Ramos (cell line): ENCODE data around the gene S100A7A.
"Not testable (repeated sequence)": the region's sequence is repeated elsewhere in the genome, so short reads cannot be mapped to it uniquely, and the experiment has no call there.

ENCODE experiments used
- in situ Hi-C: fragments of 300-500 bp; cut with MboI; formaldehyde crosslinking; loops from one replicate; pipeline ENCODE4 v1.14.3; 2022; ENCODE audit warnings: low sequenced_read_pairs; ENCODE audit not compliant: unreplicated experiment

S100A7A gene

GRCh38 chr1:153447498-153448170, 31.3 kb downstream of the S100A7A start:
- in situ Hi-C loops = no loop called here

DNA sequence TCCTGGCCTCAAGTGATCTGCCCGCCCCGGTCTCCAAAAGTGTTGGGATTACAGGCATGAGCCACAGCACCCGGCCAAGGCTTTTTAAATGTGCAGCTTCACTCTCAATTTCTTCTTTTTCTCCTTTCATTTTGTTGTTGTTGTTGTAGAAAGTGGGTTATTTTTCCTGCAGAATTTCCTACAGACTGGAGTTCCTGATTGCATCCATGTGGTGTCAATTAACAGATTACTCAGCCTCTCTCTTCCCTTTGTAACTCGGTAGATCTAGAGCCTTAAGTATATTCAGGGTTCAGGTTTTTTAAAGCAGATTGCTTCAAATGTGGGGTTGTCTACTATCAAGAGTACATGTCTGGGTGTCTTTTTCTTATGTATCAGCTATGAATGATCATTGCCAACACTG, 32.5 kb downstream of the S100A7A start:
- in situ Hi-C loops = not testable (repeated sequence)

GRCh38 chr1:153456396-153456795, 40.1 kb downstream of the S100A7A start:
- in situ Hi-C loops = no loop called here

DNA sequence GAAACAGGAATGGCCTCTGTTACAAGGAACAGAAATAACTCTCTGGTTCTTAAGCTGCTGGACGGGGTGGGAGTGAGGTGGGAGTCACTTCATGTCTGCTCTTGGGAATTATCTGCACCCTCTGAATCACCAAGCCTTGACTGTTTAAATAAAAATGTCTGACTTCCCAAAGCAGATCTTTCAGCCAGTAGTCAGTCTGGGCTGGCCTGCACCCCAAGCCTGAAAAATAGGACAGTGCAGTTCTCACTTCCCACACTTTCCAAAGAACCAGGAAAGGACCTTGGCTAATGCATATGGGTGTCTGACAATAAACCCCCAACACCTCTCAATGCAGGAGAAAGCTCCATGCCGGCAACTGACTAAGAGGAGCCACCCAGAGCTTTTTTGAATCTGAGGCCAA, 43.3 kb downstream of the S100A7A start:
- in situ Hi-C loops = no loop called here

DNA sequence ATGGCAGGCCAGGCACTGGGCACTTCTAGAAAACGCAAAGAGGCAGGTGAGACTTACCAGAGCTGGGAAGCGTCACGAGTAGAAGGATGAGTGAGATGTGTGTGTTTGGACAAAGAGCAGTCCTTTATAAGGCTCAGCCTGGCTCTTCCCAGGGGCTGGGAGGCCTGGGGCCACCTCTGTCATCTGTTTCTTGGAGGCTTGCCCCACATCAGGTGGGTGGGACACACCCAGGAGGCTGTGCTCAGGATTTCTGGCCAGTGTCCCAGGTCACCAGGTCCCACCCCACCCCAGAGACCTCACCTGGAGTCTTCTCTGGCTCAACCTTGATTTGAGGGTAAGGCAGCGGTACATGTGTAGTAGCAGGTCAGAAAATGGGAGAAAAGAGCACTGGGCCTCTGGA, 44.2 kb downstream of the S100A7A start, which contains the start of gene S100A7:
Gene S100A7, minus strand, starts transcription at position 101 of the 400 bp plus-strand sequence. CDS start 1,638 bp downstream, outside the sequence.
- in situ Hi-C loops = no loop called here

- in situ Hi-C loops = not testable (repeated sequence)
Observed at GRCh38 chr1:153462741-153463140, 46.4 kb downstream of the S100A7A start.

GRCh38 chr1:153465811-153466636, 49.7 kb downstream of the S100A7A start:
- in situ Hi-C loops = no loop called here

- in situ Hi-C loops = no loop called here
Observed at GRCh38 chr1:153466908-153467307, 50.6 kb downstream of the S100A7A start.

GRCh38 chr1:153470707-153471106, 54.4 kb downstream of the S100A7A start:
- in situ Hi-C loops = no loop called here
